Measurements from ENCODE around the gene KIF5B. TPM values are rescaled to one million over a fixed set of nuclear protein-coding genes. Genes with fewer than 3 reads are reported as not detected.

KIF5B gene
- total and polyA plus RNA-seq, 10 of the 15 experiments (the other 5 are each of a cell fraction or from before 2014, with no cell fraction given), result 14.7 to 47.4 (median 33.1) TPM

DNA sequence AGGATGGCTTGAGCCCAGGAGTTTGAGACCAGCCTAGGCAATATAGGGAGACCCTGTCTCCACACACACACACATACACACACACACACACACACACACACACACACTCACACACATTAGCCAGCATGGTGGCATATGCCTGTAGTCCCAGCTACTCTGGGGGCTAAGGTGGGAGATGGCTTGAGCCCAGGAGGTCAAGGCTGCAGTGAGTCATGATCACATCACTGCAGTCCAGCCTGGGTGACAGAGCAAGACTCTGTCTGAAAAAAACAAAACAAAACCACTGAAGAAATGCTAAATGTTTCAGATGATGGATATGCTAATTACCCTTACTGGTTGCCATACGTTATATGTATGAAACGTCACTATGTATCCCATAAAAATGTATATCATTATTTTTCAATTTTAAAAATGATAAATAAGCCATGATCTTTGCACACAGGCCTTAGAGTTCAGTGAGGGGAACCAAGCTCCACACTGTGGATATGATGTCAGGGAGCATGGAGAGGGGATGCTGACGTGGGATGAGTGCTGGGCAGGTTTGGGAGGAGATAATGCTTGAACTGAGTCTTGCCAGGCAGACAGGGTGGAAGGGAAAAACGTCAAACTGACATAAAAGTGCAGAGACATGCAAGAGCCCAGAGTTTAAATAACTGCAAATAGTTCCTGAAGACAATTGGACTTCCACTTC lies 81.6 kb downstream of the KIF5B start:
- H3K27ac ChIP-seq (ENCODE audit: control insufficient read depth, insufficient read depth), result no peak overlapping the region
- ChIA-PET SMC1A (ENCODE audit: uncharacterized antibody, unreplicated experiment) (interaction anchor here (0.9 kb wide), 1 partner anchor 9 kb away, joined by 3 read pairs; no protein-coding TSS in a partner anchor), POLR2A (no interaction called here), RAD21 (ENCODE audit: unreplicated experiment) (interaction anchor here (0.9 kb wide), 1 partner anchor 112 kb away, joined by 3 read pairs; no protein-coding TSS in a partner anchor), CTCF (interaction anchor here (1.2 to 2.2 kb wide), 2 partner anchors 8 to 112 kb away, joined by 6 read pairs; no protein-coding TSS in a partner anchor)
- no peaks in the 10 kb centered on the region for H4K20me1 ChIP-seq (ENCODE audit: control insufficient read depth, insufficient read depth)
- H3K4me1 ChIP-seq (ENCODE audit: control insufficient read depth, insufficient read depth, low read length), result 0 out of 2 replicates have a peak, but pooled peaks cover 3% of the 10 kb centered on the region
- DNase-seq (ENCODE audit: low read depth, low spot score), result no peak
- H3K79me2 ChIP-seq (ENCODE audit: control insufficient read depth, insufficient read depth, low read length), result no peaks in the 10 kb centered on the region
- H3K4me2 ChIP-seq (ENCODE audit: control insufficient read depth, insufficient read depth), result no peak overlapping the region
- no peaks in the 10 kb centered on the region for H3K36me3 ChIP-seq (ENCODE audit: control insufficient read depth in 2 of 2, insufficient read depth in 2 of 2, low read length in 1 of 2)
- intact Hi-C loops (cut with micrococcal nuclease; ENCODE audit: unreplicated experiment), result no loop called here
- no peak for FAIRE-seq
- 54% methylated on average over 4 of the region's 4 CpGs for WGBS (ENCODE audit: insufficient coverage, insufficient replicate concordance, low lambda C conversion rate, missing lambda C conversion rate)
- H3K9ac ChIP-seq (ENCODE audit: control insufficient read depth, insufficient read depth, low read length), result no peak overlapping the region
- no peaks in the 10 kb centered on the region for H3K27me3 ChIP-seq (replicated peaks in 1 of 2; ENCODE audit: control insufficient read depth in 2 of 2, insufficient read depth in 2 of 2, low read length in 1 of 2)
- H3K9me3 ChIP-seq (replicated peaks; ENCODE audit: control insufficient read depth, insufficient read depth, low read length), result no peaks in the 10 kb centered on the region
- TF ChIP-seq BHLHE40 (IDR thresholded peaks at IDR 0.05; ENCODE audit: borderline replicate concordance in 1 of 2, low read depth in 2 of 2, low read length in 1 of 2) (no peak), POLR2AphosphoS5 (IDR thresholded peaks at IDR 0.05; ENCODE audit: low read length) (no peak), IRF5 (IDR thresholded peaks at IDR 0.05; ENCODE audit: borderline replicate concordance) (no peak), STAT3 (IDR thresholded peaks at IDR 0.05; ENCODE audit: low read depth, low read length) (no peak)
- TF ChIP-seq, protein P1, sequence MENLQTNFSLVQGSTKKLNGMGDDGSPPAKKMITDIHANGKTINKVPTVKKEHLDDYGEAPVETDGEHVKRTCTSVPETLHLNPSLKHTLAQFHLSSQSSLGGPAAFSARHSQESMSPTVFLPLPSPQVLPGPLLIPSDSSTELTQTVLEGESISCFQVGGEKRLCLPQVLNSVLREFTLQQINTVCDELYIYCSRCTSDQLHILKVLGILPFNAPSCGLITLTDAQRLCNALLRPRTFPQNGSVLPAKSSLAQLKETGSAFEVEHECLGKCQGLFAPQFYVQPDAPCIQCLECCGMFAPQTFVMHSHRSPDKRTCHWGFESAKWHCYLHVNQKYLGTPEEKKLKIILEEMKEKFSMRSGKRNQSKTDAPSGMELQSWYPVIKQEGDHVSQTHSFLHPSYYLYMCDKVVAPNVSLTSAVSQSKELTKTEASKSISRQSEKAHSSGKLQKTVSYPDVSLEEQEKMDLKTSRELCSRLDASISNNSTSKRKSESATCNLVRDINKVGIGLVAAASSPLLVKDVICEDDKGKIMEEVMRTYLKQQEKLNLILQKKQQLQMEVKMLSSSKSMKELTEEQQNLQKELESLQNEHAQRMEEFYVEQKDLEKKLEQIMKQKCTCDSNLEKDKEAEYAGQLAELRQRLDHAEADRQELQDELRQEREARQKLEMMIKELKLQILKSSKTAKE (IDR thresholded peaks at IDR 0.05; ENCODE audit: low read depth, poor library complexity, severe bottlenecking), result no peak
- no peak overlapping the region for H3K4me3 ChIP-seq
- no TSS peak for BruUV-seq (replicated peaks)
- H2AFZ ChIP-seq (ENCODE audit: control insufficient read depth, low read depth, low read length), result no peak overlapping the region
- no peak for ATAC-seq
- in situ Hi-C loops (cut with MboI), result no loop called here

Data from GM12878 (cell line).